Umbilical cord (tissue), 2 donors: ENCODE data around the gene MOV10. TPM values are rescaled to one million over a fixed set of nuclear protein-coding genes. Genes with fewer than 3 reads are reported as not detected.
A peak's percentile ranks its signal among the peaks of the same experiment; 100 is the strongest.

Experiments used
- DNase-seq: peaks from one replicate; pipeline ENCODE4 v3.0.0-alpha.2; 2015; ENCODE audit warnings: low spot score
- total RNA-seq: library from RNA; depleted of rRNA; stranded (reverse); fragments of >200 nt; gene quantifications from one replicate; pipeline ENCODE4 v1.2.3, GENCODE V29; 2014; ENCODE audit warnings: low replicate concordance; ENCODE audit not compliant: insufficient read depth

MOV10 gene
- total RNA-seq, 1 donor from 2014 or later: 19.3 TPM

GRCh38 chr1:112673592-112674439, 643 bp upstream of the MOV10 start:
- peak; percentile 56 for DNase-seq

GRCh38 chr1:112674986-112675727, 698 bp downstream of the MOV10 start:
- peak; percentile 62 for DNase-seq

- DNase-seq: no peak
Measured at GRCh38 chr1:112675728-112676381, 1.4 kb downstream of the MOV10 start.

- DNase-seq: no peak
Measured at GRCh38 chr1:112676543-112676942, 2.1 kb downstream of the MOV10 start.

GRCh38 chr1:112677501-112677900, 3.0 kb downstream of the MOV10 start:
- no peak for DNase-seq

GRCh38 chr1:112678605-112679004, 4.1 kb downstream of the MOV10 start:
- DNase-seq: no peak

- DNase-seq: no peak
Measured at GRCh38 chr1:112685913-112686312, 11.5 kb downstream of the MOV10 start.

- DNase-seq: no peak
Measured at GRCh38 chr1:112686417-112686816, 12.0 kb downstream of the MOV10 start.

GRCh38 chr1:112686835-112687234, 12.4 kb downstream of the MOV10 start:
- no peak for DNase-seq

GRCh38 chr1:112687361-112687760, 12.9 kb downstream of the MOV10 start:
- DNase-seq: peak; percentile 75

- no peak for DNase-seq
Measured at GRCh38 chr1:112687785-112688496, 13.5 kb downstream of the MOV10 start.

- no peak for DNase-seq
Measured at GRCh38 chr1:112688781-112689193, 14.3 kb downstream of the MOV10 start.

GRCh38 chr1:112689196-112689841, 14.9 kb downstream of the MOV10 start:
- no peak for DNase-seq

- DNase-seq: no peak
Measured at GRCh38 chr1:112689842-112690237, 15.4 kb downstream of the MOV10 start.

GRCh38 chr1:112692681-112693080, 18.2 kb downstream of the MOV10 start:
- no peak for DNase-seq

GRCh38 chr1:112693821-112694220, 19.4 kb downstream of the MOV10 start:
- no peak for DNase-seq

- DNase-seq: no peak
Measured at GRCh38 chr1:112694363-112694929, 20.0 kb downstream of the MOV10 start.

- DNase-seq: no peak
Measured at GRCh38 chr1:112695276-112695675, 20.8 kb downstream of the MOV10 start.

GRCh38 chr1:112696578-112697314, 22.3 kb downstream of the MOV10 start:
- DNase-seq: no peak

GRCh38 chr1:112697781-112698201, 23.3 kb downstream of the MOV10 start:
- DNase-seq: no peak
